HUDEP-2 (cell line): ENCODE measurements around the gene ZNF697.
"Not testable (repeated sequence)": the region's sequence is repeated elsewhere in the genome, so short reads cannot be mapped to it uniquely, and the experiment has no call there.

Experiments
- DNase-seq, 76 experiments: peaks; one replicate each; lab custom pipeline; 2025; ENCODE audit not compliant: unreplicated experiment in 76 of 76; lab: John Stamatoyannopoulos, UW

The ZNF697 gene

DNA sequence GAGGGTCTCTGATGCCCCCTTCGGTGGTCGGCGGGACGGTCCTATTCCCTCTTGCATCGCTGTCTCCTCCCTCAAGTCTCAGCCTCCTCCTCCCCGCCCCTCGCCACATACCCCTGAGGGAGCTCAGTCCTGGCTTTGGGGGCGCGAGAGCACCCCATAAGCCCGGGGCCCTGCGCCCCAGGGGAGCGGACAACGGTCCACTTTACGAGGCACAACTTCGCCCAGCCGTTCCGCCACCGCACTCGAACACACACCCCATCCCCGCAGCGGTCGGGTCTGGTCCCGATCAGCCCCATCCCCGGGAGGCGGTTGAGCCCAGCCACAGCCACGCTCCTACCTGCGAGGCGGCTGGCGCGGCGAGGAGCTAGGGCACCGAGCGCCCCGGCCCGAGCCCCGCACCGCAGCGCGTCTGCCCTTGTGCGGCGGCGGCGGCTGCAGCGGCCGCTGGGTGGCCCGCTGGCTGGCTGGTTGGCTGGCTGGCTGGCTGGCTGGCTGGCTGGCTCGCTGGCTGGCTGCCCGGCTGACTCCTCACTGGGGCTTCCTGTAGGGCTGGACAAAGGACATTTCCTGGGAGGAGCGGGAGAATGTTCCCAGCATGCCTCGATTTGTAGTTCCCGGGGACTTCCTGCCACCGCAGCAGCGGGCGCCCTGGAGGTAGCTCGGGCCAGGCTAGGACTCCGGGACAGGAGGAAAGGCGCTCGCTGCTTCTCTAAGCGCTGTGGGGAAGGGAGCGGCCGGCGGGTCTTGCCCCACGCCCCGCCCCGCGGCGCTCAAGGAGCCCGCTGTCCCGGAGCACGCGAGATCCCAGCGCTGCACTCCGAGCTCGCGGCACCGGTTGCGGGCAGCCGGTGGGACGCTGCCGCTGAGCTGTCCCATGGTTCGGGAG is at the start of gene ZNF697:
Gene ZNF697 (minus strand): TSS at position 533 of the 886 bp plus-strand sequence. CDS start 22,166 bp downstream, outside the sequence.
- peak in 75 of 76 experiments; percentile 23 to 95 (median 85) for DNase-seq

DNA sequence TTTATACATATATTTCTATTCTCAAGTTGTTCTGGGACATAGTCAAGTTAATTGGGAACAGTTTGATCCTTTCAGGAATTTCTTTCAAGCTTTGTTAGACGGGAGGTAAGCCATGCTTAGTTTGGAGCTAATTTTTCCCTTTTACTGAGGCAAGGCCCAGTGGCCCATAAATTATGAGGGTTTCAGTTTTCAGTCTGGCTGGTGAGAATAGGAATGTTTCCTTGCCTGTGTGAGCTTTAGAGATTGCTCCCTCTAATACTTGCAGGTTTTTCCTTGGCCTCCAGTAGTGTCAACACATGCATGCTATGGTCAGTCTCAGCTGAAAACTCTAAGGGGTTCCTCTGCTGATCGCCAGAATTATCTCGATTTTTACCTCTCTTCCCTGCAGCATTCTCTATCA is 49.5 kb upstream of the ZNF697 start:
- no peak for DNase-seq

DNA sequence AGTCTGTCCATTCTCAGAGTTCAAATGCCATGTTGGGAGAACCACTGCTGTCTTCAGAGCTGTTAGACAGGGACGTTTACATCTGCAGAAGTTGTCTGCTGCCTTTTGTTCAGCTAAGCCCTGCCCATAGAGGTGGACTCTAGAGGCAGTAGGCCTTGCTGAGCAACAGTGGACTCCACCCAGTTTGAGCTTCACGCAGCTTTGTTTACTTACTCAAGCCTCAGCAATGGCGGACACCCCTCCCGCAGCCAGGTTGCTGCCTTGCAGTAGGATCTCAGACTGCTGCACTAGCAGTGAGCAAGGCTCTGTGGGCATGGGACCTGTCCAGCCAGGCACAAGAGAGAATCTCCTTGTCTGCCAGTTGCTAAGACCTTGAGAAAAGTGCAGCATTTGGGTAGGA is 48.8 kb upstream of the ZNF697 start:
- not testable (repeated sequence) for DNase-seq

DNA sequence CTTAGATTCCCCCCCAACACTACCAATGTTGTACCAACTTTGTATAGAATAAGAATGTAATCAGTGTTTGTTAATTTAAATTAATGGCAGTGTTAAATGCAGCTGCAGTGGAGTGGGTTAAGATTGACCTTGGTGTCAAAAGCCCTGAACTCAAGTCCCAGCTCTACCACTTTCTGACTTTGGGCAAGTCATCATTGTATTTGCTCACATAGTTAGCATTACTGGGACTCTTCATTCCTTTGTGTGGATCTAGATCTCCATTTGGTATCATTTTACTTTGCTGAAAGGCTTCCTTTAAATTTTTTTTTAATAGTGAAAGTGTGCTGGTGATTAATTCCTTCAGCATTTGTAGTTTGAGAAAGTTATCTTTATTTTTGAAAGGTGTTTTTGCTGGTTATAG is 41.4 kb upstream of the ZNF697 start:
- no peak for DNase-seq

DNA sequence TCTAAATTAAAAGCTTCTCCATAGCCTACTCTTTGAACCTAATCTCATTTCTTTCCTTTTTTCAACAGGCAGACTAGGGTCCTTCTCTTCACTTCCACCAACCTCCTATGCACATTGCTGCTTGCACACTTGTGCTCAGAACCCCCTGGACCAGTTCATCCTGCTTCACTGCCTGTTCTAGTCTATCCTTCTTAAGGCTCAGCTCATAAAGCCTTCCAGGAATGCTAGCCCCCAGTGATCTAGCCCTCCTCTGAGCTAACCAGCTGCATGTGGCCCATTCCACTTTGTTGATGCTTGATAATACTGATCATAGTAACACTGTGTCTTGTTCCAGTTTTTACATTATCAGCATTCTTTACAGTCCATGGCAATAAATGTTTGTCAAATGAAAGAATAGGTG is 40.7 kb upstream of the ZNF697 start:
- DNase-seq: no peak

DNA sequence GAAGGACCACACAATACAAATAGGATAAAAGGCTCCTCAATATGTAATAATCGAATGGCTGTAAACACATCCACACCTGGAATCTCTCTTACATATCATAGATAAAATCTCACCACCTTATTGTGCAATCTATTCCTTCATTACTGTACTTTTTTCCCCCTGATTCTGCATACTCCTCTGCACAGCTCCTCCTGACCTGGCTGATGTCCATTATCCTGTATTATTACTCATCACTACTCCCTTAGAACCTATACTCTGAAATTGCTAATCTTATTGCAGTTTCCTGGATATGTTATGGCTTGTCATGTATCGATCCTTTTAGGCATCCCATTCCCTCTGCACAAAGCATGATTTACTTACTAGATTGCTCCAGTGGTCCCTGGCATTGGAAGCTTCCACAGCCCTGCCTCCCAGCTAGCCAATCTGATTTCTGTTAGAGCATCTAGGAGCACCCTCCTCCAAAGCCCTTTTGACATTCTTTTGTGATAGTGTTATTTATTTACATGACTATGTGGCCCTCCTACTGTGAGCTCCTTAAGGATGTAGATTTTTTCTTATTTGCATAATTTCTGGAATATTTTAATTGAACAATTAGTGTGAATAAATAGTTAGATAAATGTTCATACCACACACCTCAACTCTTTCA is 39.5 kb upstream of the ZNF697 start:
- DNase-seq: no peak

DNA sequence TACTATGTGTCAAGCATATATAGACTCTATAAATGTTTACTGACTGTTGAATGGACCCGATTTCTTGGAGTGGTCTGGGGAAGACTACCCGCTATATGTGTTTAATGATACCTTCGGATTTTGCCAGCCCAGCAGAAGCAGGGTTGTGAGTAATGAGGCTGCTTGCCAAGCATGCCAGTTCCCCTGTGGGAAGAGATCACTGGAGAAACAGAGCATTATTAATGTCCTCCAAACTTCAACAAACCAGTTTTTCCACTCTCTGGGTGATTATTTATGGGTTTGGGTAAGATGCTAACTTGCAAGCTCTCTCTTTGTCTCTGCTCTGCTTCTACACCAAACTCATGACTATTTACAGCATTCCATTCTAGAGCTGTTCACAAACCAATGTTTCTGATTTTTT is 38.6 kb upstream of the ZNF697 start:
- no peak for DNase-seq

DNA sequence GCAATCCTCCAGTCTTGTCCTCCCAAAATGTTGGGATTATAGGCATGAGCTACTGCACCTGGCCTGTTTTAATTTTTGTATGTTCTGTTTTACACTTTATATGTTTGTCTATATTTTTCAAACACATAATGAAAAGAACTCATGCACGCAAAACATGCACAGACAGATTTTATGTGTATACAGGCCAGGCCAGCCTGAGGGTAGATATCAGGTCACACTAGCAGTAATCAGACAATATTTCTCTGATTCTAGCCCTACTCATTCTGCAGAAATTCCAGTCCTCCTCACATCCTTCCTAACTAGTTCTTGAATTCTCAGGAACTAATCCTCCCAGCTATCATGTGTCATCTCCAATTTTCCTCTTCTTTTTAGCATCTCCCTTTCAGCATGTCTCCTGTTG is 35.8 kb upstream of the ZNF697 start:
- no peak for DNase-seq

DNA sequence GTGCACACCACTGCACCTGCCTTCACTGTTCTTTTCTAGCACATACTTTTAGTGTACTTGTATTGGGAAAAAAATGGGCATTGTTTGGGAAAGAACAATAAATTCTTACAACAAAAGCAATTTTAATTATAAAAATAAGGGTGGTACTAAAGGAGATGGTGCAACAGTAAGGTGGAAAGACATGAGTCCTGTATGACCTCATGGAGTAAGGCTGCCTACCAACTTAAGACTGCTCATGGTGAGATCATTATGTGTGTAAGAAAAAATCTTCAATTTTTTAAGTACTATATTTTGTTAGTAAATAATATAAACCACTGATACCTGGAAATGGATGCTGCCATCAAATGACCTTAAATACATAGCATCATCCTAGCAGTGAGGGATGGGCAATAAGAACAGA is 34.1 kb upstream of the ZNF697 start:
- DNase-seq: no peak

DNA sequence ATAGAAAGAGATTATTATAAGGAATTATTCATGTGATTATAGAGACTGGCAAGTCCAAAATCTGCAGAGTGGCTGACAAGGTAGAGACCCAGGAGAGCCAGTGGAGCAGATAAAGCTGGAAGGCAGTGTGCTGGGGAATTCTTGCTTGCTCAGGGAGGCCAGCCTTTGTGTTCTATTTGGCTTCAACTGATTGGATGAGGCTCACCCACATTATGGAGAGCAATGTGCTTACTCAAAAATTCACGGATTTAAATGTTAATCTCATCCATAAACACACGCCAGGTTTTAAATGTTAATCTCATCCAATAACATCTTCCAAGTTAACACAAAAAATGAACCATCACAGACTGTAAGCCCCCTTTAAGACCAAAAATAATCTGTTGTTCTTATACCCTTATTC is 33.5 kb upstream of the ZNF697 start:
- DNase-seq: no peak

DNA sequence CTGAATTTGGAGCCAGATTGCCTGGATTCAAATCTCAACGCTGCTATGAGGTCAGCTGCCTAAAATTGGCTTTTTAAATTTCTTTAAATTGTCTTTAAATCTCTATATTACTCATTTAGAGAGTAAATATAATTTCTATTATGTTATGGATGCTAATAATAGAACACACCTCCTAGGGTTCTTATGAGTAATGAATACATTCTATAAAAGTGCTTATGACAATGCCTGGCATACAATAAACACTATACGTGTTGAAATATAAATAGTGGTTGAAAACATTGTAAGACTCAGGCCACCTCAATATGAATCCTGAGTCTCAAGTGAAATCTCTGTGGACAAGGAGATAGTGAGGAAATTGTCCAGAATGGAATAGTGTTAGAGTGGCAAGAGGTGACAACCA is 32.7 kb upstream of the ZNF697 start:
- DNase-seq: no peak

DNA sequence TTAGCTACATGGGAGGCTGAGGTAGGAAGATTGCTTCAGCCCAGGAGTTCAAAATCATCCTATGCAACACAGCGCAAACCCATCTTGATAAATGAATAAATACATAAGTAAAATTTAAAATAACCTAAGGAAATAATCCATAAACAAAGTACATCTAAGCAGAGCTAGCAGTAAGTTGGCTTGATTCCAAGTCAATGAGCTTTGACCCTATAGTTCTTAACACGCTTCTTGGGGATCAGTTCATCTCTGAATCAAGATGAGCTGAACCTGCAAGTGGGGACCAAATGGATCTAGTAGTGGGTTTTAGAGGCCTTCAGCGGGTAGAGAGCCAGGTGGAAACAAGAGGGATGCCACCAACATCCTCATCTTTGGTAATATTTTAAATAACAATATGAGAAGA is 32.1 kb upstream of the ZNF697 start:
- no peak for DNase-seq

DNA sequence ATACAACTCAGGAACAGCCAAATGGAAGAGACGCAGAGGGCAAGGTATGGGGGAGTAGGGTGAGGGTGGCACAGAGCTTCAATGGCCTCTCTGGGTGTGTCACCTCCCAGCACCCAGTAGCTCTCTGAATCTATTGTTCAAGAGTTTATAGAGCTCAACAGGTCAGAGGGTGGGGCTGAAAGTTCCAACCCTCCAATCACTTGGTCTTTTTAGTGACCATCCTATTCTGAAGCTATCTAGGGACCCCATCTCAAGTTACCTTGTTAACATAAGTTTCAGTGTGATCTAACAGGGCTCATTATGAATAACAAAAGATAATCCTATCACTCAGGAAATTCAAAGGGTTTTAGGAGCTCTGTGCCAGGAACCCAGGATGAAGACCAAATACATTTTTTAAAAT is 31.2 kb upstream of the ZNF697 start:
- no peak for DNase-seq

DNA sequence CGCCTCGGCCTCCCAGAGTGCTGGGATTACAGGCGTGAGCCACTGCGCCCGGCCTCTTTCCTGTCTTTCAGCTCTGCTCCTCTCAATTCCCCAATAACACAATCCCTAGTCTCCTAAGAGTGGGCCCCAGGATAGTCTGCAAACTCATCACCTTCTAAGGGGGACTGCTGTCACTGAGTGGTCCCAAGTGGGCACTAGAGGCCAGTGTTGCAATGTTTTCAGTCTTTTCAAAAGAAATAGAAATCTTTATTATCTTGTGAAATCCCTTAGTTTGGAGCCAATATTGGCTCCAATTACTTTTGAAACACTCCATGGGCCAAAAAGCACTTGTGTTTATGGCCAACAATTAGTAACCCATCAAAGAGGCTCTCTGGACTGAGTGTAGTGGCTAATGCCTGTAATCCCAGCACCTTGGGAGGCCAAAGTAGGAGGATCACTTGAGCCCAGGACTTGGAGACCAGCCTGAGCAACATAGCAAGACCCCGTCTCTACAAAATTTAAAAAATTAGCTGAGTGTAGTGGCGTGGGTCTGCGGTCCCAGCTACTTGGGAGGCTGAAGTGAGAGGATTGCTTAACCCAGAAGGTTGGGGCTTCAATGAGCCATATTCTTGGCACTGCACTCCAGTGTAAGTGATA is 28.6 kb upstream of the ZNF697 start:
- DNase-seq: no peak

DNA sequence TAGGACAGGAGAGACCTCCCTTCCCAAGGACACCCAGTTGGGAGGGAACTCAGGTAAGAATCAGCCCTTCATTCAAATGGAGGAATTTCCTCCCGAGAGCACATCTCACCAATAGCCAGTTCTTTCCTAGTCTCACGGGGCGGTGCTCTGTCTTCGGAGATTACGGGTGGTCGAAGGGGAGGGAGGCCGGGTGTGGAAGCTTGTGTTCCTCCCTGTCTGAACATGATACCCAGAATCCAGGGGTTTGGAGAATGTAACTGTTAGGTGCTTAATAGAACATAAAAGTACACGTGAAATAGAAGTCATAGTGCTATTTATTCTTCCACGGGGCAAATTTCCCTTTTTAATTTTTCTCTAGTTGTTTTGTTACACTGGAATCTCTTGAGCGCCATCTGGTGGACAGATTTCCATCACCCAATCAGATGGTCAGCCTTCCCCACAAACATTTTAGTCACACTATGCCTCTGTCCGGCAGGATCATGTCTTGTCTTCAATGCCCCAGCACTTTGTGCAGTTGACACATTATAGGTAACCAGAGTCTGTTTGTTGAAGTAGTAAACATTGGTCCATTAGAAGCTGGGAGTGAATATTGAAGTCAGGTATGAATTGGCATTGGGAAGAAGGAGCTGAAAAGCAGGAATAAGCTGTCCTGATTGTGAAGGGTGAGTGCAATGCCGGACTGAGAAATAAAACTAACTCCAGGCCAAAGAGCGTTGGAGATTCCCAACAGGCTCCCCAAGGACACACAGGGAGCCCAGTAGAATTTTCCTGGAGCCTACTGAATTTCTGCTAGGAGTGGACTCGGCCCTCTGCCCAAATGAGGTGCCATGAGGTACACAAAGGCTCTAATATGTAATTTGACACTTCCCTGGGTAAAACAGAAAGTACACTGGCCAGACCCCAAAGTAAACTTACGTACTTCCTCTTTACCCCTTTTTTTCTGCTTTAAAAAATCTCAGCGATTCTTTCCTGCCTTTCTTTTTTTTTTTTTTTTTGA is 27.6 kb upstream of the ZNF697 start:
- DNase-seq: peak in 67 of 76 experiments; percentile 2 to 78 (median 47)

DNA sequence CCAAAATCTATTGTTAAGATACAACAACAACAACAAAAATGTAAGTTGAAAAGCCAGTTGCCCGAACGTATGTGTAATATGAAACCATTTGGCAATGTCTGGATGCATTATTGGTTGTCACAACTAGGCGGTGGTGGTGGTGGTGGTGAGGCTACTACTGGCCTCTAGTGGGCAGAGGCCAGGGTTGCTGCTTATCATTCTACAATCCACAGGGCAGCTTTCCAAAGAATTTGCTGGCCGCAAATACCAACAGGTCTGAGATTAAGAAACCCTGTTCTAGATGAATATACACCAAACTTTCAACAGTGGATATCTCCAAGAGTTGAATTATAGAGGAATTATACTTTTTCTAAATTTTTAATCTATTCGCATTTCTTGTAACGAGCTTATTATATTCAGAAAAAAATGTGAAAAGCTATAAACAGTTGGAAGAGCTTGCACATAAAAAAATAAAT is 26.8 kb upstream of the ZNF697 start:
- DNase-seq: no peak

DNA sequence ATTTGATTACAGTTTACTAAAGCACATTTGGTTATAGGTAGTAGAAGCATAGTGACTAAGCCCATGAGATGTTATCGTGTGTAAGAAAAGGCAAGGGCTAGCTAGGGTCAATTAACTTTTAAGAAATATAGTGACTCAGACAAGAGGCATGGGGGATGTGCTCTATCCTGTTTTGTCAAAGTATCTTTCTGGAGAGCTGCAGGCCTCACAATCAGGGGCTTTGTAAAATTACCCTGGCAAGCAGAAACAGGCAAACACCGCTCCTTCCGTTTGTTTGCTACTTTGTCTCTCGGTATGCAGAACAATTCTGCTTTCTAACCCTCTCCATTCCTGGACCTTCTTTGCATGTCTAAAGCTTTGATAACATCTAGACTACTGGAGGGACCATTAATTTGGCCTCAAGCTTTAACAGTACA is 26.1 kb upstream of the ZNF697 start:
- DNase-seq: no peak

DNA sequence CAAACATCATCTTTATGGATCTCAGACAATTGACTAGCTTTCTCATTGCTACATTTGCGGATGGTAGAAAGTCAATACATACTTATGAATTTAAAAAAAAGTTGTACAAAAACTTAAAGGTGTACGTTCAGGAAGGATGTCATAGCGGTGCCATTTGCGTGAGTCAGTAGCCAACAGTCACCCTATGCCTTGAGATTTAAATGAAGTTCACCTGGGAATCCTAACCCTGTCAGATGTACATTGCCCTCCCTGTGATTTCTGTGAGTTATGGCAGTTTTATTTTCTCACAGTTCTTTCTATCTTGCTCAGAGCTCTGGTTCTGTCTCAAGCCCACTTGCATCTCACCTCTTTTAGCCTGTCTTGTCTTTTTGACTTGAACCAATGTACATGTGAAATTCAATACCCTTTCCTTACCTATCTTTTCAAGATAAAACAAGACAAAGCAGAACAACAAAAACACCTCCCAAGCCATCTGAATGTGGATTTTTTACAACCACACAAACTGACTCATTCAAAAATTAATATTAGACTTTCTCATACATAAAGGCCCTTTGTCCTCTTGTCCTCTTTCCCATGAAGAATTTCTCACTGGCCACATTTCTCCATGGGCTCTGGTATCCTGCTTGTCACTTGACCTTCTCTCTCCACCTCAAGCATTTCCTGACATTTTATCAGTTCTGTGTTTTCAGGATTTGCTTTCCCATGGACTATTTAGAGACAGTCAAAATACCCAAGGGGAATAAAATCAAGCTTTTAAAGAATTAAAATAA is 25.3 kb upstream of the ZNF697 start:
- no peak for DNase-seq

DNA sequence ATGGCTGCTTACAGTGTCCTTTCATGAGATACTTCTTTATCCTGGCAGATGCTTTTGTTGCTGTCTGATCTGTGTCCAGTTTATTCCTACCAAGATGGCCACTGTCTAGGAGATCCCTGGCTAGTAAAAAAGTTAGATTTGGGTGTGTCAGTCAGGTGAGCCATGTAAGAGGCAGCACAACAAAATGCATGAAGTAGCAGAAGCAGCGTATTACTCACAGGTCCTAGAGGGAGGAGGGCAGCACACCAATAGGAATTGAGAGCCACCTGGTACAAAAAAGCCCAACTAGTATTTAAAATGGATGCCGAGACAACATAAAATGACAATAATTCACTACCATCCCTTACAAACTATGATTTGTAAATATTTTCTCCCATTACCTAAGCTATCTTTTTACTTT is 22.8 kb upstream of the ZNF697 start:
- DNase-seq: no peak

DNA sequence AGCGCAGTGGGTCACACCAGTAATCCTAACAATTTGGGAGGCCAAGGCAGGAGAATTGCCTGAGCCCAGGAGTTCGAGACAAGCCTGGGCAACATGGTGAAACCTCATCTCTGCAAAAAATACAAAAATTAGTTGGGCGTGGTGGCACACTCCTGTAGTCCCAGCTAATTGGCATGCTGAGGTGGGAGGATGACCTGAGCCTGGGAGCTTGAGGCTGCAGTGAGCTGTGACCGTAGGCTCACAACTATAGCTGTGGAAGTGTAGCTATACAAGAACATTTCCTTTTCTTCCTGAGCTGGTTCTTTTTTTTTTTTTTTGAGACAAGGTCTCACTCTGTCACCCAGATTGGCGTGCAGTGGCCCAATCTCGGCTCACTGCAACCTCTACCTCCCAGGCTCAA is 19.1 kb upstream of the ZNF697 start:
- DNase-seq: no peak
